CD14-positive monocyte (primary cell): ENCODE data around the gene MORF4L2. TPM values are rescaled to one million over a fixed set of nuclear protein-coding genes. Genes with fewer than 3 reads are reported as not detected.

ENCODE experiments used
- DNase-seq, 3 donors: peaks; one replicate each; pipeline ENCODE4 v3.0.0-alpha.2; 2011 to 2022
- H2AFZ ChIP-seq: 2 replicates; pipeline ENCODE4 v1.6.0; 2012; ENCODE audit warnings: mild to moderate bottlenecking, low read depth, low read length, inconsistent platforms; ENCODE audit not compliant: insufficient read depth, poor library complexity, severe bottlenecking
- H3K27ac ChIP-seq, 2 donors: 1 replicate in 1 of 2; 2 replicates in 1 of 2; pipeline ENCODE4 v1.5.1; 2012 to 2013; ENCODE audit warnings: low read length in 2 of 2, control low read depth in 1 of 2, inconsistent platforms in 1 of 2, low read depth in 1 of 2, mild to moderate bottlenecking in 1 of 2
- H3K27me3 ChIP-seq, 2 donors: one replicate each; pipeline versions ENCODE4 v1.6.0 to v1.6.1; 2011 to 2013; ENCODE audit warnings: low read length in 2 of 2; ENCODE audit not compliant: control insufficient read depth in 2 of 2, insufficient read depth in 2 of 2
- H3K36me3 ChIP-seq, 2 donors: replicated peaks in 1 of 2; 1 replicate in 1 of 2; 2 replicates in 1 of 2; pipeline versions ENCODE4 v1.5.1 to v1.6.1; 2012 to 2013; ENCODE audit warnings: low read length in 2 of 2, control low read depth in 1 of 2, inconsistent platforms in 1 of 2, mild to moderate bottlenecking in 1 of 2; ENCODE audit not compliant: insufficient read depth in 2 of 2, control insufficient read depth in 1 of 2
- H3K4me1 ChIP-seq, 2 donors: 1 replicate in 1 of 2; 2 replicates in 1 of 2; pipeline versions ENCODE4 v1.5.1 to v1.6.1; 2012 to 2013; ENCODE audit warnings: low read length in 2 of 2, control low read depth in 1 of 2, inconsistent platforms in 1 of 2, mild to moderate bottlenecking in 1 of 2, moderate library complexity in 1 of 2; ENCODE audit not compliant: insufficient read depth in 2 of 2, control insufficient read depth in 1 of 2
- H3K4me2 ChIP-seq: replicated peaks from 2 replicates; pipeline ENCODE3; 2012; ENCODE audit warnings: low read length, moderate library complexity, mild to moderate bottlenecking; ENCODE audit not compliant: poor library complexity, severe bottlenecking; ENCODE audit errors: extremely low read depth
- H3K4me3 ChIP-seq, 3 experiments: fragments of 200-600 bp in 1 of 3; sonication (generic) in 1 of 3; replicated peaks in 1 of 3; 1 replicate in 2 of 3; 2 replicates in 1 of 3; pipeline ENCODE4 v1.5.1; 2011 to 2013; ENCODE audit warnings: low read length in 3 of 3, mild to moderate bottlenecking in 3 of 3, control low read depth in 2 of 3, low read depth in 2 of 3, inconsistent platforms in 1 of 3, moderate library complexity in 1 of 3
- H3K79me2 ChIP-seq: 2 replicates; pipeline ENCODE4 v1.6.0; 2012; ENCODE audit warnings: mild to moderate bottlenecking, control low read depth, inconsistent platforms, low read length, moderate library complexity; ENCODE audit not compliant: insufficient read depth
- H3K9ac ChIP-seq: 2 replicates; pipeline ENCODE4 v1.6.0; 2017; ENCODE audit warnings: low read length, mild to moderate bottlenecking; ENCODE audit not compliant: insufficient read depth, poor library complexity, severe bottlenecking
- H3K9me3 ChIP-seq, 2 donors: replicated peaks in 1 of 2; 1 replicate in 1 of 2; 2 replicates in 1 of 2; pipeline versions ENCODE4 v1.5.1 to v1.6.1; 2012 to 2013; ENCODE audit warnings: low read length in 2 of 2, control low read depth in 1 of 2; ENCODE audit not compliant: control insufficient read depth in 1 of 2, insufficient read depth in 1 of 2
- H4K20me1 ChIP-seq: 2 replicates; pipeline ENCODE4 v1.6.0; 2012; ENCODE audit warnings: mild to moderate bottlenecking, low read length, control low read depth, moderate library complexity; ENCODE audit not compliant: insufficient read depth
- H3K27ac Mint-ChIP-seq, 7 donors: one replicate each; pipeline ENCODE4 v1.8.0; 2020; ENCODE audit warnings: mild to moderate bottlenecking in 7 of 7, mixed read lengths in 7 of 7, moderate library complexity in 6 of 7, inconsistent platforms in 2 of 7
- H3K27me3 Mint-ChIP-seq, 3 donors: one replicate each; pipeline ENCODE4 v1.8.0; 2021 to 2022; ENCODE audit warnings: low read depth in 3 of 3, mild to moderate bottlenecking in 3 of 3, mixed read lengths in 3 of 3, moderate library complexity in 3 of 3, inconsistent platforms in 1 of 3
- H3K36me3 Mint-ChIP-seq, 2 donors: one replicate each; pipeline ENCODE4 v1.8.0; 2020; ENCODE audit warnings: mixed read lengths in 2 of 2, inconsistent platforms in 1 of 2, mild to moderate bottlenecking in 1 of 2
- H3K4me1 Mint-ChIP-seq: one replicate; pipeline ENCODE4 v1.8.0; 2020; ENCODE audit warnings: mild to moderate bottlenecking, mixed read lengths
- H3K4me3 Mint-ChIP-seq, 2 donors: one replicate each; pipeline ENCODE4 v1.8.0; 2020; ENCODE audit warnings: mild to moderate bottlenecking in 2 of 2, mixed read lengths in 2 of 2, moderate library complexity in 1 of 2
- H3K9me3 Mint-ChIP-seq, 7 donors: one replicate each; pipeline ENCODE4 v1.8.0; 2020 to 2022; ENCODE audit warnings: mixed read lengths in 7 of 7, mild to moderate bottlenecking in 6 of 7, moderate library complexity in 6 of 7, inconsistent platforms in 2 of 7
- CTCF ChIP-seq: fragments of 200-600 bp; IDR thresholded peaks from one replicate; pipeline ENCODE4 v1.8.0; 2022; ENCODE audit warnings: antibody characterized with exemption, mild to moderate bottlenecking
- WGBS: methylation state at CpG from one replicate; pipeline ENCODE4 v1.1.5; 2013; ENCODE audit warnings: missing lambda C conversion rate; ENCODE audit not compliant: insufficient coverage; 5-methylcytosine and 5-hydroxymethylcytosine counted together
- intact Hi-C, 2 donors: fragments of 100-400 bp; cut with micrococcal nuclease; formaldehyde crosslinking; loops; one replicate each; pipeline versions ENCODE4 v1.15.0 to v1.15.1; 2023
- polyA plus RNA-seq, 3 donors: library from polyadenylated mRNA; depleted of rRNA in 1 of 3; unstranded in 2 of 3; stranded (reverse) in 1 of 3; fragments of 300-500 nt in 2 of 3; fragments of >200 nt in 1 of 3; fragmentation: Illumina TruSeq in 2 of 3; gene quantifications; 1 replicate in 2 of 3; 2 replicates in 1 of 3; pipeline ENCODE4 v1.2.3, GENCODE V29; 2012 to 2021

MORF4L2 gene
- polyA plus RNA-seq, 3 donors = 83.5 to 86.4 (median 83.9) TPM

DNA sequence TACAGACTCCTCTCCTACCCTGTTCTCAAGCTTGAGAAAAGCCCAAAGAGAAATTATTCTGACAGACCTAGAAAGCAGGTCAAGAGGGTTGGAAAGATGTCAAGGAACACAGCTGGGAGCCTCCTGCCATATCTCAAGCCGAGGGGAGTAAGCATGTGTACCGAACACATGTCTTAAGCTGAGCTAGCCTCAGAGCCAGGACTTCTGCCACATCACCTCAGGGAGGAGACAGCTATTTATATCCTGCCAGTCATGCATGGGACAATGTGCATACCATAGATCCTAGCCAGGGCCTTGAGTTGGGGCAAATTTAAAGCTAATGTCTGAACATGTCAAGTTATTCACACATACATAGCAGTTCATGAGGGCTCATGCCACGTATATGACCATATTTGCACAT is 36.0 kb upstream of the MORF4L2 start:
- no peaks in the 10 kb centered on the region for H3K4me1 Mint-ChIP-seq
- H3K27ac Mint-ChIP-seq = peak overlapping the region in 1 of 7 donors; percentile 11
- TF ChIP-seq CTCF = no peak
- Histone ChIP-seq H3K36me3 (no peaks in the 10 kb centered on the region), H3K27me3 (no peaks in the 10 kb centered on the region), H3K27ac (no peak overlapping the region), H2AFZ (no peak overlapping the region), H4K20me1 (no peaks in the 10 kb centered on the region), H3K4me2 (no peak overlapping the region), H3K9ac (no peak overlapping the region), H3K4me1 (no peaks in the 10 kb centered on the region), H3K9me3 (no peaks in the 10 kb centered on the region), H3K4me3 (no peak overlapping the region), H3K79me2 (no peaks in the 10 kb centered on the region)
- peaks cover 0 to 2% (median 0%) of the 10 kb centered on the region in 3 donors for H3K27me3 Mint-ChIP-seq
- H3K9me3 Mint-ChIP-seq = no peaks in the 10 kb centered on the region
- intact Hi-C loops = no loop called here
- H3K4me3 Mint-ChIP-seq = no peak overlapping the region
- no CpG with 5 or more reads among the region's 3 CpGs for whole genome bisulfite sequencing
- DNase-seq = no peak
- no peaks in the 10 kb centered on the region for H3K36me3 Mint-ChIP-seq

GRCh38 chrX:103718120-103718519 is 31.6 kb upstream of the MORF4L2 start:
- H3K9me3 ChIP-seq = no peaks in the 10 kb centered on the region
- intact Hi-C loops = loop anchor here in 1 of 2 donors (10.0 kb wide), 1 partner anchor 97 kb away; no protein-coding TSS in a partner anchor
- no peak for DNase-seq
- no peak overlapping the region for H3K4me2 ChIP-seq
- Mint-ChIP-seq H3K36me3 (no peaks in the 10 kb centered on the region), H3K27me3 (peaks cover 0 to 2% (median 0%) of the 10 kb centered on the region in 3 donors), H3K4me1 (no peaks in the 10 kb centered on the region), H3K9me3 (no peaks in the 10 kb centered on the region), H3K4me3 (no peak overlapping the region), H3K27ac (peak overlapping the region in 1 of 7 donors; percentile 70)
- no peaks in the 10 kb centered on the region for H3K4me1 ChIP-seq
- WGBS = no CpG with 5 or more reads among the region's 4 CpGs
- no peaks in the 10 kb centered on the region for H3K36me3 ChIP-seq
- no peak overlapping the region for H3K27ac ChIP-seq
- TF ChIP-seq CTCF = no peak
- H3K4me3 ChIP-seq = no peak overlapping the region
- no peaks in the 10 kb centered on the region for H3K79me2 ChIP-seq
- no peaks in the 10 kb centered on the region for H4K20me1 ChIP-seq
- H2AFZ ChIP-seq = no peak overlapping the region
- no peaks in the 10 kb centered on the region for H3K27me3 ChIP-seq
- H3K9ac ChIP-seq = no peak overlapping the region
